Measurements from ENCODE around the gene ZSCAN26. TPM values are rescaled to one million over a fixed set of nuclear protein-coding genes. Genes with fewer than 3 reads are reported as not detected.

ZSCAN26 gene
- total RNA-seq, 1 donor from 2014 or later = 40.5 TPM

DNA sequence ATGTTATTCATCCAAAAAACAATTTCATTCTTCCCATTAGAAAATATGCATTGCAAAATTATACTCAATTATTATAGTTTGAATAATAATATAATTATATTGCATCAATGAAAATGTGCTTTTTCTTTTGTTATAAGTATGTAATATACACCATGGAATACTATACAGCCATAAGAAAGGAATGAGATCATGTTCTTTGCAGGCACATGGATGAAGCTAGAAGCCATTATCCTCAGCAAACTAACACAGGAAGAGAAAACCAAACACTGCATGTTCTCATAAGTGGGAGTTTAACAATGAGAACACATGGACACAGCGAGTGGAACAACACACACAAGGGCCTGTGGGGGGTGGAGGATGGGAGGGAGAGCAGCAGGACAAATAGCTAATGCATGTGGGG is 9.9 kb upstream of the ZSCAN26 start:
- no peak for DNase-seq (ENCODE audit: low spot score)
- no peaks in the 10 kb centered on the region for H3K27me3 Mint-ChIP-seq (ENCODE audit: insufficient read depth, low read depth)
- H3K4me3 Mint-ChIP-seq = no peak overlapping the region
- H3K27ac Mint-ChIP-seq = no peak overlapping the region
- H3K9ac ChIP-seq = no peak overlapping the region
- no peak overlapping the region for H2AFZ ChIP-seq (replicated peaks)
- no peaks in the 10 kb centered on the region for H3K79me2 ChIP-seq (ENCODE audit: low read depth)
- H3K27ac ChIP-seq = no peak overlapping the region
- H3K9me3 Mint-ChIP-seq = peaks cover 3% of the 10 kb centered on the region
- H3K4me1 ChIP-seq = peaks cover 8% of the 10 kb centered on the region
- peaks cover 5% of the 10 kb centered on the region for H3K4me1 Mint-ChIP-seq
- H3K27me3 ChIP-seq = peaks cover 14% of the 10 kb centered on the region
- no peak overlapping the region for H3K4me3 ChIP-seq
- H3F3A ChIP-seq (ENCODE audit: low read depth) = peaks cover 9% of the 10 kb centered on the region
- no peak overlapping the region for H3K4me2 ChIP-seq
- no peaks in the 10 kb centered on the region for H3K36me3 ChIP-seq
- H3K36me3 Mint-ChIP-seq = no peaks in the 10 kb centered on the region
- H4K20me1 ChIP-seq (ENCODE audit: low read depth) = no peaks in the 10 kb centered on the region
- TF ChIP-seq, protein P1, sequence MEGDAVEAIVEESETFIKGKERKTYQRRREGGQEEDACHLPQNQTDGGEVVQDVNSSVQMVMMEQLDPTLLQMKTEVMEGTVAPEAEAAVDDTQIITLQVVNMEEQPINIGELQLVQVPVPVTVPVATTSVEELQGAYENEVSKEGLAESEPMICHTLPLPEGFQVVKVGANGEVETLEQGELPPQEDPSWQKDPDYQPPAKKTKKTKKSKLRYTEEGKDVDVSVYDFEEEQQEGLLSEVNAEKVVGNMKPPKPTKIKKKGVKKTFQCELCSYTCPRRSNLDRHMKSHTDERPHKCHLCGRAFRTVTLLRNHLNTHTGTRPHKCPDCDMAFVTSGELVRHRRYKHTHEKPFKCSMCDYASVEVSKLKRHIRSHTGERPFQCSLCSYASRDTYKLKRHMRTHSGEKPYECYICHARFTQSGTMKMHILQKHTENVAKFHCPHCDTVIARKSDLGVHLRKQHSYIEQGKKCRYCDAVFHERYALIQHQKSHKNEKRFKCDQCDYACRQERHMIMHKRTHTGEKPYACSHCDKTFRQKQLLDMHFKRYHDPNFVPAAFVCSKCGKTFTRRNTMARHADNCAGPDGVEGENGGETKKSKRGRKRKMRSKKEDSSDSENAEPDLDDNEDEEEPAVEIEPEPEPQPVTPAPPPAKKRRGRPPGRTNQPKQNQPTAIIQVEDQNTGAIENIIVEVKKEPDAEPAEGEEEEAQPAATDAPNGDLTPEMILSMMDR (IDR thresholded peaks at IDR 0.05) = no peak
- TF ChIP-seq EZH2 (IDR thresholded peaks at IDR 0.05) (no peak), EZH2phosphoT487 (IDR thresholded peaks at IDR 0.05) (no peak)
- no peaks in the 10 kb centered on the region for H3K9me3 ChIP-seq (ENCODE audit: low read depth)

DNA sequence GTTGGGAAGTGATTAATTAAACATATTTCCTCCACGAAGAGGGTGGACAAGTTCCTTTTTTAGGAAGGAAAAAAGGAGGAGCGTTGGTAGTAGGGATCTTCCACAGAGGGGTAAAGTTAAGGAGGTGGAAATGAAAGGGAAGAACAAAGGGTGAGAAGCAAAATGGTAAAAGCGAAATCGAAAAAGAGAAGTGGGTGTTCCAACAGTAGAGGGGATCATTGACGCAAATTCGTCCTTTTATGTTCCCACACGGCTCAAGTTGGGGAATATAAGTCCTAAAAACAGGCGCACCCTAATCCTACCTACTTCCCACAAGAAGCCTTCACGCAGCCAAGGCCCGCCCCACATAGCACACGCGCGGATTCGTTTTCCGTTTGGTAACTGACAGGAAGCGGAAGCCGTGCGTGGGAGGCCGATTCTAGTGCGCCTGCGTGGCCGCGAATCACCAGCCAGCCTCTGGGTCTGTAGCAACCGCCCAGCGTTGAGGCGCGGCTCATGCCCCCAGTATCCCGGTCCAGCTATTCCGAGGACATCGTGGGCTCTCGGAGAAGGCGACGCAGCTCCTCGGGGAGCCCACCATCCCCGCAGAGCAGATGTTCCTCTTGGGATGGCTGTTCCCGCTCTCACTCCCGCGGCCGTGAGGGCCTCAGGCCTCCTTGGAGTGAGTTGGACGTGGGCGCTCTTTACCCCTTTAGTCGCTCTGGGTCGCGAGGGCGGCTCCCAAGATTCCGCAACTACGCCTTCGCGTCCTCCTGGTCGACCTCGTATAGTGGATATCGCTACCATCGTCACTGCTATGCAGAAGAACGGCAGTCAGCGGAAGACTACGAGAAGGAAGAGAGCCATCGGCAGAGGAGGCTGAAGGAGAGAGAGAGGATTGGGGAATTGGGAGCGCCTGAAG is 7.8 kb upstream of the ZSCAN26 start, which contains the start of gene NKAPL:
Gene NKAPL, plus strand, starts transcription at position 421 of the 901 bp plus-strand sequence. Its CDS starts 75 bp downstream, at position 496.
- H3K27ac ChIP-seq = no peak within 1 kb of the TSS
- H3K9ac ChIP-seq = no peak within 1 kb of the TSS
- Mint-ChIP-seq H3K27ac (no peak within 1 kb of the TSS), H3K36me3 (no peaks in the 10 kb centered on the region), H3K4me1 (no peaks in the 10 kb centered on the region), H3K4me3 (no peak within 1 kb of the TSS), H3K9me3 (peaks cover 3% of the 10 kb centered on the region), H3K27me3 (ENCODE audit: insufficient read depth, low read depth) (no peaks in the 10 kb centered on the region)
- no peaks in the 10 kb centered on the region for H3K79me2 ChIP-seq (ENCODE audit: low read depth)
- H3K4me1 ChIP-seq = peaks cover 8% of the 10 kb centered on the region
- H3K27me3 ChIP-seq = peaks cover 31% of the 10 kb centered on the region
- no peaks in the 10 kb centered on the region for H3K9me3 ChIP-seq (ENCODE audit: low read depth)
- TF ChIP-seq, protein P1 (IDR thresholded peaks at IDR 0.05) = no peak
- TF ChIP-seq EZH2 (IDR thresholded peaks at IDR 0.05) = no peak
- no peak for TF ChIP-seq EZH2phosphoT487 (IDR thresholded peaks at IDR 0.05)
- H3F3A ChIP-seq (ENCODE audit: low read depth) = peaks cover 9% of the 10 kb centered on the region
- no peaks in the 10 kb centered on the region for H3K36me3 ChIP-seq
- peak within 1 kb of the TSS; percentile 26 for H2AFZ ChIP-seq (replicated peaks)
- H4K20me1 ChIP-seq (ENCODE audit: low read depth) = no peaks in the 10 kb centered on the region
- no peak within 1 kb of the TSS for H3K4me3 ChIP-seq
- no peak within 1 kb of the TSS for H3K4me2 ChIP-seq
- DNase-seq (ENCODE audit: low spot score) = no peak

DNA sequence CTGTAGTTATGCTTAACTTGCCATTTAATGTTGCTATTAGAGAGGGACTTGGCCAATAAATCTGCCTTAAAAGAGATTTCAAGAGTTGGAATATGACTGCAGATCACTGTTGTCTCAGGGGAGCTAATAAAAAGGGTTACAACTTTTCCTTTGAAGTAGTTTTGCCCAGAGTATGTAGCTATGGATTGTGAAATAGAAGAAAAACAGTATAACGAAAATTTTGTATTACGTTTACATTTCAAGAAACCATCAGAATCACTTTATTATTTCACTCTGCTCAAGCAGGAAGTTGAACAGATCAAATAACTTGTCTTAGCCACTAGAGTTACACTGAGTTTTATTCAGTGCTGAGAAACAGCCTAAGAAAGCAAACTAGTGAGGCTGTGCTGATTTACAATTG is 3.0 kb upstream of the ZSCAN26 start:
- Mint-ChIP-seq H3K4me1 (no peaks in the 10 kb centered on the region), H3K27ac (no peak overlapping the region), H3K27me3 (ENCODE audit: insufficient read depth, low read depth) (no peaks in the 10 kb centered on the region), H3K36me3 (no peaks in the 10 kb centered on the region), H3K9me3 (no peaks in the 10 kb centered on the region), H3K4me3 (no peak overlapping the region)
- peaks cover 36% of the 10 kb centered on the region for H3K27me3 ChIP-seq
- no peaks in the 10 kb centered on the region for H4K20me1 ChIP-seq (ENCODE audit: low read depth)
- no peak overlapping the region for H3K27ac ChIP-seq
- H3K4me1 ChIP-seq = peaks cover 22% of the 10 kb centered on the region
- no peak overlapping the region for H3K4me2 ChIP-seq
- no peak overlapping the region for H3K4me3 ChIP-seq
- TF ChIP-seq EZH2 (IDR thresholded peaks at IDR 0.05) = no peak
- TF ChIP-seq, protein P1 (IDR thresholded peaks at IDR 0.05) = no peak
- TF ChIP-seq EZH2phosphoT487 (IDR thresholded peaks at IDR 0.05) = no peak
- H3K79me2 ChIP-seq (ENCODE audit: low read depth) = peaks cover 18% of the 10 kb centered on the region
- H3F3A ChIP-seq (ENCODE audit: low read depth) = peaks cover 9% of the 10 kb centered on the region
- no peak overlapping the region for H2AFZ ChIP-seq (replicated peaks)
- H3K36me3 ChIP-seq = no peaks in the 10 kb centered on the region
- H3K9me3 ChIP-seq (ENCODE audit: low read depth) = no peaks in the 10 kb centered on the region
- no peak overlapping the region for H3K9ac ChIP-seq
- no peak for DNase-seq (ENCODE audit: low spot score)

Data from neural progenitor cell (in vitro differentiated cells).